Progenitor cell of endocrine pancreas (in vitro differentiated cells): ENCODE results near the gene FGF3. TPM values are rescaled to one million over a fixed set of nuclear protein-coding genes. Genes with fewer than 3 reads are reported as not detected.

ENCODE experiments used
- DNase-seq: peaks from one replicate; pipeline ENCODE4 v3.0.0; 2021; ENCODE audit warnings: low spot score; ENCODE audit not compliant: unreplicated experiment
- H3K27ac Mint-ChIP-seq: 2 replicates; pipeline ENCODE4 v1.8.0; 2021; ENCODE audit warnings: mild to moderate bottlenecking, moderate library complexity, mixed read lengths
- H3K27me3 Mint-ChIP-seq: 2 replicates; pipeline ENCODE4 v1.8.0; 2021; ENCODE audit warnings: mixed read lengths
- H3K36me3 Mint-ChIP-seq: 2 replicates; pipeline ENCODE4 v1.8.0; 2022; ENCODE audit warnings: mixed read lengths; ENCODE audit not compliant: insufficient read depth
- H3K4me1 Mint-ChIP-seq: 2 replicates; pipeline ENCODE4 v1.8.0; 2021; ENCODE audit warnings: low read depth, mixed read lengths
- H3K4me3 Mint-ChIP-seq: 2 replicates; pipeline ENCODE4 v1.8.0; 2021; ENCODE audit warnings: low read depth, mild to moderate bottlenecking, moderate library complexity, mixed read lengths
- H3K9me3 Mint-ChIP-seq: 2 replicates; pipeline ENCODE4 v1.8.0; 2021; ENCODE audit warnings: low read depth, mixed read lengths
- total RNA-seq: library from RNA; stranded (reverse); gene quantifications from 2 replicates; pipeline ENCODE4 v1.2.1, GENCODE V29; 2021
- TF ChIP-seq, protein P1 (sequence below): fragments of 200-600 bp; sonication (generic); IDR thresholded peaks from one replicate; pipeline ENCODE4 v1.5.0; 2021; ENCODE audit warnings: antibody characterized with exemption, mild to moderate bottlenecking; ENCODE audit not compliant: unreplicated experiment

The FGF3 gene
- total RNA-seq, 1 donor from 2014 or later: not detected

DNA sequence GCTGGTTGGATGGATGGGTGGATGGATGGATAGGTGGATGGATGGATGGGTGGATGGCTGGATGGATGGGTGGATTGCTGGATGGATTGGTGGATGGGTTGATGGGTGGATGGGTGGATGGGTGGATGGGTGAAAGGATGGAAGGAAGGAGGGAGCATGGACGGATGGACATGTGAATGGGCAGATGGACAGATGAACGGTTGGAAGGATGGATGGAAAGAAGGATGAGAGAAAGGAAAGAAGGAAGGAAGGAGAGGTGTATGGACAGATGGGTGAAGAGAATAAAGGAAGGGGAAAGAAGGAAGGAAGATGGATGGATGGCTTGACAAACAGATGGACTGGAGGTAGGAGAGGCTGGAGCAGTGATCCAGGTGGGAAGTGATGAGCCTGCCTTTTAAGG is 5.4 kb downstream of the FGF3 start:
- H3K27me3 Mint-ChIP-seq: peaks cover 41% of the 10 kb centered on the region

DNA sequence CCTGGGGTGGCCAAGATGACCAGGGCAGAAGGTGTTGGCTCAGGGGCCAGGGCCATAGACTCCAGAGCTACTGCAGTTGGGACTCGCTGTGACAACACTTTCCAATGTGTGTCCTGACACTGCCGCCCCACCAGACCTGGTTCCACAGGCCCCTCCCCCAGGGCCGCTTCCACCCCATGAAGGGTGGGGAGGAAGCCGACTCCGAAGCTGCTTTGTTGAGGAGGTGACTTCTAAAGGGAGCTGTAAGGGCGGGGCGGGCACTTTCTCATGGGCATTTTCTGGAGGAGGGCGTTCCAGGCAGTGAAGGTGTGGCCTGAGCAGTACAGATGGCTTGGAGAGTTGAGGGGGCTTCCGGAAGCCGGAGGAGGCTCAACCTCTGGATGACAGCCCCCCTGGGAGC is 6.3 kb downstream of the FGF3 start:
- no peak for DNase-seq
- Mint-ChIP-seq H3K4me1 (peaks cover 4% of the 10 kb centered on the region), H3K4me3 (no peak overlapping the region), H3K9me3 (no peaks in the 10 kb centered on the region), H3K36me3 (no peaks in the 10 kb centered on the region), H3K27me3 (peaks cover 49% of the 10 kb centered on the region), H3K27ac (no peak overlapping the region)
- TF ChIP-seq, protein P1, sequence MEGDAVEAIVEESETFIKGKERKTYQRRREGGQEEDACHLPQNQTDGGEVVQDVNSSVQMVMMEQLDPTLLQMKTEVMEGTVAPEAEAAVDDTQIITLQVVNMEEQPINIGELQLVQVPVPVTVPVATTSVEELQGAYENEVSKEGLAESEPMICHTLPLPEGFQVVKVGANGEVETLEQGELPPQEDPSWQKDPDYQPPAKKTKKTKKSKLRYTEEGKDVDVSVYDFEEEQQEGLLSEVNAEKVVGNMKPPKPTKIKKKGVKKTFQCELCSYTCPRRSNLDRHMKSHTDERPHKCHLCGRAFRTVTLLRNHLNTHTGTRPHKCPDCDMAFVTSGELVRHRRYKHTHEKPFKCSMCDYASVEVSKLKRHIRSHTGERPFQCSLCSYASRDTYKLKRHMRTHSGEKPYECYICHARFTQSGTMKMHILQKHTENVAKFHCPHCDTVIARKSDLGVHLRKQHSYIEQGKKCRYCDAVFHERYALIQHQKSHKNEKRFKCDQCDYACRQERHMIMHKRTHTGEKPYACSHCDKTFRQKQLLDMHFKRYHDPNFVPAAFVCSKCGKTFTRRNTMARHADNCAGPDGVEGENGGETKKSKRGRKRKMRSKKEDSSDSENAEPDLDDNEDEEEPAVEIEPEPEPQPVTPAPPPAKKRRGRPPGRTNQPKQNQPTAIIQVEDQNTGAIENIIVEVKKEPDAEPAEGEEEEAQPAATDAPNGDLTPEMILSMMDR: no peak

More for the DNA sequence above, 5.4 kb downstream of the FGF3 start:
- no peaks in the 10 kb centered on the region for H3K9me3 Mint-ChIP-seq
- no peak overlapping the region for H3K27ac Mint-ChIP-seq
- TF ChIP-seq, protein P1: no peak
- no peaks in the 10 kb centered on the region for H3K36me3 Mint-ChIP-seq
- DNase-seq: no peak
- H3K4me1 Mint-ChIP-seq: peaks cover 4% of the 10 kb centered on the region
- no peak overlapping the region for H3K4me3 Mint-ChIP-seq

DNA sequence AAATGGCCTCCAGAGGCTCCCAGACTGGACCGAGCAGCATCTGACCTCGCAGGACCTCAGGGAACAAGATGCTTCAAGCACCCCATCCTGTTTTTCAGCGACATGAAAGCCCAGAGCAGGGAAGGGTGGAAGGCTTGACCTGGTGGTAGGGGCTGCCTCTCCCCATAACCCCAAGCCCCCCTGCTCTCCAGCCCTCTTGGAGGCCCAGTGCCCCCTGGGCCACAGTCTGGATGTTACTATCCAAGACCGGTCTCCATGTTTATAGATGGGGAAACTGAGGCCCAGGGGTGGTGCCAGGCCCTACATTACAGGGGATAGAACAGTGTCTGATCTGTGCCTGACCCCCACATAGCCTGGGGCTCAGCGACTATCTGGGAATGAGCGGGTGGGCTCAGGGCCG is 7.0 kb downstream of the FGF3 start:
- TF ChIP-seq, protein P1: no peak
- Mint-ChIP-seq H3K27ac (no peak overlapping the region), H3K27me3 (peaks cover 52% of the 10 kb centered on the region), H3K4me1 (peaks cover 4% of the 10 kb centered on the region), H3K9me3 (no peaks in the 10 kb centered on the region), H3K4me3 (no peak overlapping the region), H3K36me3 (no peaks in the 10 kb centered on the region)
- no peak for DNase-seq

DNA sequence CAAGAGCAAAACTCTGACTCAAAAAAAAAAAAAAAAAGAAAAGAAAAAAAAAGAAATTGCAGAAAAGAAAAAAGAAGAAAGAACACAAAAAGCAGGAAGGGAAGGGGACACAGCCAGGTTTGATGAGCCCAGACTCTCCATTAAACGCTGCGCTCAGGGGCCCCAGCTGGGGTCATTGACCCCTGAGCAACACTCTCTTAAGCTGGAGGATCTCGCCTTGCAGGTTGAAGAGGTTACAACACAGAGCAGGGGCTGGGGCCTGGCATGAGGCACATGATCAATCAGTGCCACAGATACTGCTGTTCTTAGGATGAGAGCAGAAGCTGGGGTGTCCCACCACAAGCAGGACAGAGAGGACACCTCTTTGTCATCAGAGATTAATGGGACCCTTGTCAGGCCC is 7.8 kb downstream of the FGF3 start:
- DNase-seq: no peak
- no peak overlapping the region for H3K27ac Mint-ChIP-seq
- peaks cover 52% of the 10 kb centered on the region for H3K27me3 Mint-ChIP-seq

DNA sequence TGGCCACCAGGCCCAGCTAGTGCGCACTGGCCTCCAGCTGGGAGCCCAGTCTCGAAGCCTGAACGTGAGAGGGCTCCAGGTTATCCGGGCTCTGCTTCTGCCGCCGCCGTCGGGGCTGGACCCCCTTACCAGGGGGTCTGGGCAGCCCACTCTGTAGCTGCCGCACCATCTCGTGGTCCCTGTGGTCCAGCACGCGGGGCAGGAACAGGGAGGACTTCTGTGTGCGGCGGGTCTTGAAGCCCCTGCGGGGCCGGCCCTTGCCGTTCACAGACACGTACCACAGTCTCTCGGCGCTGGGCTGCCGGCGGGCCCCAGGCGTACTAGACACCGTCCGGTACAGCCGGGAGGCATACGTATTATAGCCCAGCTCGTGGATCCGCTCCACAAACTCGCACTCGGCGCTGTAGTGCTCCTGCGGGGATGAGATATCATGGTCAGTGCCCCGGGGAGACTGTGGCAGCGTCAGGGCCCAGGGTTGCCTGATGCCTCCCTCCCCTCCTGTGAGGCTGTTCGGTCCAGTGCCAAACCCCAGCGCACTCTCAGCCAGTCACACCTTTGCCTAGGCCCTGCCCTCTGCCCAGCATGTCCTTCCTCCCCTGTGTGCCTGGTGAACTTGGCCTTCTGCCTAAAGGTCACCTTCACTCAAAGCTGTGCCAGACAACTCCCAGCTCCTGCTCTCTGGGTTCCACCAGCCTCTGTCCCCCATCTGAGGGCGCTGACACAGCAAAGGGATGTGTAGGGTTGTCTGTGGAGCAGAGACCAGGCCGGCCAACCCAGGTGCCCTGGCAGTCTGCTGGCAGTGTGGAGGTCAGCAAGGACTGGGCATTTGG is 8.7 kb downstream of the FGF3 start:
- no peaks in the 10 kb centered on the region for H3K9me3 Mint-ChIP-seq
- TF ChIP-seq, protein P1: no peak
- DNase-seq: no peak
- H3K27me3 Mint-ChIP-seq: peaks cover 46% of the 10 kb centered on the region
- H3K27ac Mint-ChIP-seq: no peak overlapping the region
- no peak overlapping the region for H3K4me3 Mint-ChIP-seq
- H3K36me3 Mint-ChIP-seq: no peaks in the 10 kb centered on the region
- peaks cover 4% of the 10 kb centered on the region for H3K4me1 Mint-ChIP-seq

More for the DNA sequence above, 7.8 kb downstream of the FGF3 start:
- H3K4me3 Mint-ChIP-seq: no peak overlapping the region
- TF ChIP-seq, protein P1: no peak
- peaks cover 4% of the 10 kb centered on the region for H3K4me1 Mint-ChIP-seq
- no peaks in the 10 kb centered on the region for H3K9me3 Mint-ChIP-seq
- no peaks in the 10 kb centered on the region for H3K36me3 Mint-ChIP-seq
